ENCODE results near the gene HPS4. TPM values are rescaled to one million over a fixed set of nuclear protein-coding genes. Genes with fewer than 3 reads are reported as not detected.
A peak's percentile ranks its signal among the peaks of the same experiment; 100 is the strongest.

The HPS4 gene
- total RNA-seq, 1 experiment from 2014 or later, result 40.7 TPM

GRCh38 chr22:26522012-26522411 is 38.4 kb upstream of the HPS4 start:
- H3K9me3 Mint-ChIP-seq (ENCODE audit: low read depth, unreplicated experiment), result no peaks in the 10 kb centered on the region
- BruUV-seq (replicated peaks), result no TSS peak
- intact Hi-C loops (cut with micrococcal nuclease; ENCODE audit: unreplicated experiment), result no loop called here
- H3K27ac Mint-ChIP-seq (ENCODE audit: unreplicated experiment), result no peak overlapping the region
- no peaks in the 10 kb centered on the region for H3K27me3 Mint-ChIP-seq (ENCODE audit: unreplicated experiment)
- no peak for DNase-seq
- H3K4me1 Mint-ChIP-seq (ENCODE audit: low read depth, unreplicated experiment), result no peaks in the 10 kb centered on the region
- H3K4me3 Mint-ChIP-seq (ENCODE audit: low read depth, unreplicated experiment), result no peak overlapping the region
- H3K36me3 Mint-ChIP-seq (ENCODE audit: insufficient read depth, unreplicated experiment), result peaks cover 7% of the 10 kb centered on the region
- CTCF ChIA-PET, result no interaction called here
- TF ChIP-seq, protein P1, sequence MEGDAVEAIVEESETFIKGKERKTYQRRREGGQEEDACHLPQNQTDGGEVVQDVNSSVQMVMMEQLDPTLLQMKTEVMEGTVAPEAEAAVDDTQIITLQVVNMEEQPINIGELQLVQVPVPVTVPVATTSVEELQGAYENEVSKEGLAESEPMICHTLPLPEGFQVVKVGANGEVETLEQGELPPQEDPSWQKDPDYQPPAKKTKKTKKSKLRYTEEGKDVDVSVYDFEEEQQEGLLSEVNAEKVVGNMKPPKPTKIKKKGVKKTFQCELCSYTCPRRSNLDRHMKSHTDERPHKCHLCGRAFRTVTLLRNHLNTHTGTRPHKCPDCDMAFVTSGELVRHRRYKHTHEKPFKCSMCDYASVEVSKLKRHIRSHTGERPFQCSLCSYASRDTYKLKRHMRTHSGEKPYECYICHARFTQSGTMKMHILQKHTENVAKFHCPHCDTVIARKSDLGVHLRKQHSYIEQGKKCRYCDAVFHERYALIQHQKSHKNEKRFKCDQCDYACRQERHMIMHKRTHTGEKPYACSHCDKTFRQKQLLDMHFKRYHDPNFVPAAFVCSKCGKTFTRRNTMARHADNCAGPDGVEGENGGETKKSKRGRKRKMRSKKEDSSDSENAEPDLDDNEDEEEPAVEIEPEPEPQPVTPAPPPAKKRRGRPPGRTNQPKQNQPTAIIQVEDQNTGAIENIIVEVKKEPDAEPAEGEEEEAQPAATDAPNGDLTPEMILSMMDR (IDR thresholded peaks at IDR 0.05; ENCODE audit: unreplicated experiment), result no peak

- H3K27me3 Mint-ChIP-seq (ENCODE audit: unreplicated experiment), result no peaks in the 10 kb centered on the region
- peaks cover 16% of the 10 kb centered on the region for H3K36me3 Mint-ChIP-seq (ENCODE audit: insufficient read depth, unreplicated experiment)
- intact Hi-C loops (cut with micrococcal nuclease; ENCODE audit: unreplicated experiment), result no loop called here
- peaks cover 13% of the 10 kb centered on the region for H3K4me1 Mint-ChIP-seq (ENCODE audit: low read depth, unreplicated experiment)
- BruUV-seq (replicated peaks), result no TSS peak
- CTCF ChIA-PET, result no interaction called here
- peak overlapping the region; percentile 93 for H3K27ac Mint-ChIP-seq (ENCODE audit: unreplicated experiment)
- no peak overlapping the region for H3K4me3 Mint-ChIP-seq (ENCODE audit: low read depth, unreplicated experiment)
- DNase-seq, result no peak
- TF ChIP-seq, protein P1 (IDR thresholded peaks at IDR 0.05; ENCODE audit: unreplicated experiment), result no peak
- H3K9me3 Mint-ChIP-seq (ENCODE audit: low read depth, unreplicated experiment), result no peaks in the 10 kb centered on the region
Observed at GRCh38 chr22:26517429-26517828, 33.8 kb upstream of the HPS4 start.

GRCh38 chr22:26516503-26516902 is 32.9 kb upstream of the HPS4 start:
- CTCF ChIA-PET, result interaction anchor here (0.6 to 0.7 kb wide), 2 partner anchors 38 to 229 kb away, joined by 3 to 4 read pairs; no protein-coding TSS in a partner anchor

GRCh38 chr22:26515931-26516330 is 32.3 kb upstream of the HPS4 start:
- no peaks in the 10 kb centered on the region for H3K27me3 Mint-ChIP-seq (ENCODE audit: unreplicated experiment)
- H3K9me3 Mint-ChIP-seq (ENCODE audit: low read depth, unreplicated experiment), result no peaks in the 10 kb centered on the region
- H3K4me3 Mint-ChIP-seq (ENCODE audit: low read depth, unreplicated experiment), result no peak overlapping the region
- TF ChIP-seq, protein P1 (IDR thresholded peaks at IDR 0.05; ENCODE audit: unreplicated experiment), result no peak
- H3K27ac Mint-ChIP-seq (ENCODE audit: unreplicated experiment), result no peak overlapping the region
- intact Hi-C loops (cut with micrococcal nuclease; ENCODE audit: unreplicated experiment), result no loop called here
- no TSS peak for BruUV-seq (replicated peaks)
- H3K4me1 Mint-ChIP-seq (ENCODE audit: low read depth, unreplicated experiment), result peaks cover 13% of the 10 kb centered on the region
- no peak for DNase-seq
- H3K36me3 Mint-ChIP-seq (ENCODE audit: insufficient read depth, unreplicated experiment), result peaks cover 31% of the 10 kb centered on the region
- CTCF ChIA-PET, result interaction anchor here (0.7 kb wide), 1 partner anchor 228 kb away, joined by 3 read pairs; no protein-coding TSS in a partner anchor

More at GRCh38 chr22:26516503-26516902, 32.9 kb upstream of the HPS4 start:
- no peaks in the 10 kb centered on the region for H3K27me3 Mint-ChIP-seq (ENCODE audit: unreplicated experiment)
- TF ChIP-seq, protein P1 (IDR thresholded peaks at IDR 0.05; ENCODE audit: unreplicated experiment), result no peak
- DNase-seq, result no peak
- no peak overlapping the region for H3K4me3 Mint-ChIP-seq (ENCODE audit: low read depth, unreplicated experiment)
- no peaks in the 10 kb centered on the region for H3K9me3 Mint-ChIP-seq (ENCODE audit: low read depth, unreplicated experiment)
- H3K36me3 Mint-ChIP-seq (ENCODE audit: insufficient read depth, unreplicated experiment), result peaks cover 26% of the 10 kb centered on the region
- H3K27ac Mint-ChIP-seq (ENCODE audit: unreplicated experiment), result no peak overlapping the region
- peaks cover 13% of the 10 kb centered on the region for H3K4me1 Mint-ChIP-seq (ENCODE audit: low read depth, unreplicated experiment)
- BruUV-seq (replicated peaks), result no TSS peak
- intact Hi-C loops (cut with micrococcal nuclease; ENCODE audit: unreplicated experiment), result no loop called here

Measured in Calu3 (cell line).